Epithelial cell of proximal tubule (primary cell): ENCODE measurements around the gene B3GALT6. TPM values are rescaled to one million over a fixed set of nuclear protein-coding genes. Genes with fewer than 3 reads are reported as not detected.
"Not testable (repeated sequence)": the region's sequence is repeated elsewhere in the genome, so short reads cannot be mapped to it uniquely, and the experiment has no call there.

Experiments used
- DNase-seq: peaks from one replicate; pipeline ENCODE4 v3.0.0-alpha.2; 2011; ENCODE audit warnings: low read depth
- H3K4me3 ChIP-seq: 2 replicates; pipeline ENCODE4 v1.5.1; 2011; ENCODE audit warnings: low read depth, mild to moderate bottlenecking, low read length
- CTCF ChIP-seq: conservative IDR thresholded peaks from 2 replicates; pipeline ENCODE4 v1.5.1; 2012; ENCODE audit warnings: low read depth, mild to moderate bottlenecking, low read length
- total RNA-seq: library from RNA; depleted of rRNA; stranded (reverse); fragments of >200 nt; gene quantifications from 2 replicates; pipeline ENCODE4 v1.2.3, GENCODE V29; 2015

B3GALT6 gene
- total RNA-seq, 1 donor from 2014 or later, result 36.6 TPM

GRCh38 chr1:1189111-1189510, 42.9 kb upstream of the B3GALT6 start:
- H3K4me3 ChIP-seq, result no peak overlapping the region
- TF ChIP-seq CTCF, result no peak
- DNase-seq, result no peak

DNA sequence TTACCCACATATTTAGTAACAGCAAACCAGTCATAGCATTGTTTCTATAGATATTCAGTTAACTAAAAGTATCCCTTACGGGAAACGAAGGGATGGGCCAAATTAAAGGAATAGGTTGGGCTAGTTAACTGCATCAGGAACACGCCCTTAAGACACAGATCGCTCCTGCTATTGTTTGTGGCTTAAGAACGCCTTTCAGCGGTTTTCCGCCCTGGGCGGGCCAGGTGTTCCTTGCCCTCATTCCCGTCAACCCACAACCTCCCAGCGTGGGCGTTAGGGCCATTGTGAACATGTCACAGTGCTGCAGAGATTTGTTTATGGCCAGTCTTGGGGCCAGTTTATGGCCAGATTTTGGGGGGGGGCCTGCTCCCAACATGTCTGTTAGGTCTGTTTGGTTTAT, 40.3 kb upstream of the B3GALT6 start:
- no peak for TF ChIP-seq CTCF
- no peak for DNase-seq
- no peak overlapping the region for H3K4me3 ChIP-seq

- no peak overlapping the region for H3K4me3 ChIP-seq
- TF ChIP-seq CTCF, result no peak
- DNase-seq, result no peak
Observed at GRCh38 chr1:1194723-1195122, 37.3 kb upstream of the B3GALT6 start.

DNA sequence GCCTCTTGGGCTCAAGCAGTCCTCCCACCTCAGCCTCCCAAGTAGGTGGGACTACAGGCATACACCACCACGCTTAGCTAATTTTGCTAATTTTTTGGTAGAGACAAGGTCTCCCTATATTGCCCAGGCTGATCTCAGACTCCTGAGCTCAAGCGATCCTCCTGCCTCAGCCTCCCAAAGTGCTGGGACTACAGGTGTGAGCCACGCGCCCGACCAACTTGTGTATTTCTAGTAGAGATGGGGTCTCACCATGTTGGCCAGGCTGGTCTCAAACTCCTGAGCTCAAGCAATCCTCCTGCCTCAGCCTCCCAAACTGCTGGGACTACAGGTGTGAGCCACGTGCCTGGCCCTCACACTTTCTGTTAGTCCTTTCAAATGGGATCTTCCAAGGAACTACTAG, 36.3 kb upstream of the B3GALT6 start:
- DNase-seq, H3K4me3 ChIP-seq: not testable (repeated sequence)

DNA sequence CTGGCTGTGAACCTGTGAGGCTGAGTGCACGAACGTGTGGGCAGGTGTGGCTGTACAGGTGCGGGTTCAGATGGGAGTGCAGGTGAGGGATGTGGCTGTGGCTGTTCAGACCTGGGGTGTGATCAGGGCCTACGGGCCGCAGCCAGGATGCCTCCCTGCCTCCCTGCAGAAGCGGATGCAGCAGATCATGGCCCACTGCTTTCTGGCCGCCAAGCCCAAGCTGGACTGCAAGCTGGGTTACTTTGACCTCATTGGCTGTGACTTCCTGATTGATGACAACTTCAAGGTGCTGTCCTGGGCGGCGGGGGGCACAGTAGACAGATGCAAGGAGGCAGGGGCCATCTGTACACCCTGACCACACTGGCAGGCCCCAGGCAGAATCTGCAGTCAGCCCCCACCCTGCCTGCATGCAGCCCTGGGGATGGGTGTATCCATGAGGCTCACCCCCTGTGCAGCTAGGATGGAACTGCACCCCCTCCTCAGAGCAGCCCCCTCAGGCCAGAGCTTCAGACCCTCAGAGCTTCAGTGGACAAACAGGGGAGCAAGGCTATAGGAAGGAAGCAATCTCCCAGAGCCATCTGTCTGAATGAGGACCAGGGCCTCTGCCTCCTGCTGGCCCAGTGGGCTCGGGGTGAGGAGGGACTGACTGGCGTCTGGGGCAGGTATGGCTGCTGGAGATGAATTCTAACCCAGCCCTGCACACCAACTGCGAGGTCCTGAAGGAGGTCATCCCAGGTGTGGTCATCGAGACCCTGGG, 35.4 kb upstream of the B3GALT6 start:
- TF ChIP-seq CTCF, result no peak

GRCh38 chr1:1197188-1197500, 34.9 kb upstream of the B3GALT6 start:
- no peak for DNase-seq
- TF ChIP-seq CTCF, result no peak
- H3K4me3 ChIP-seq, result no peak overlapping the region

More for the DNA sequence above, 35.4 kb upstream of the B3GALT6 start:
- no peak for DNase-seq
- no peak overlapping the region for H3K4me3 ChIP-seq

DNA sequence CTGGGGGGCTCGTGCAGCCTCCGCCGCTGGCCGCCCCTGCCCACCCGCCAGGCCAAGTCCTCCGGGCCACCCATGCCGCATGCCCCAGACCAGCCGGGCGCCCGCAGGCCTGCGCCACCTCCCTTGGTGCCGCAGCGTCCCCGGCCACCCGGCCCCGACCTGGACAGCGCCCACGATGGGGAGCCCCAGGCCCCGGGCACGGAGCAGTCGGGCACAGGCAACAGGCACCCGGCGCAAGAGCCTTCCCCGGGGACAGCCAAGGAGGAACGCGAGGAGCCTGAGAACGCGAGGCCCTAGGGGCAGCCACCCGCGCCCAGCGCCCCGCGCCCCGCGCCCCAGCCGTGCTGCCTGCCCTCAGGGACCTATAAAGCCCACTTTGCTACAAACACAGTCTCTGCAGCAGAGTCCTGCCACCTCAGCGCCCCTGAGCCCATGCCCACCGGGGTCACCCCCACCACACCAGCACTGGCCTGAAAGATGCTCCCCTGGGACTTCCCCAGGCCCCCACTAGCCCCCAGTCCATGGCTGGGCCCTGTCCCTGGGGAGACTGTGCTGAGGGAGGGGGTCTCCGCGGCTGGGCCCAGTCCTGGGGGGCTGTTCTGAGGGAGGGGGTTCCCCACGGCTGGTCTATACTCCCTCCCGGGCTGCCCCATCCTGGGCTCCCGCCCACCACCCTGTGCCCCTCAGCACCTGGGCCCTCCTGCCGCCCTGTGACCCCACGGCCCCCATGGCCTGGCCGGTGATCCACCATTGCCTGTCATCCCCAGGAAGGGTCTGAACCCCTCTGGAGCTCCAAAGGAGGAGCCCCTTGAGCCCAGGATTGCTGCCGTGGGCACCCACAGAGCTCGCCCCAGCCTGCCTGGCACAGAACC, 34.2 kb upstream of the B3GALT6 start:
- TF ChIP-seq CTCF, result no peak
- no peak overlapping the region for H3K4me3 ChIP-seq
- no peak for DNase-seq
